ENCODE results near the gene UTP3.

The UTP3 gene

DNA sequence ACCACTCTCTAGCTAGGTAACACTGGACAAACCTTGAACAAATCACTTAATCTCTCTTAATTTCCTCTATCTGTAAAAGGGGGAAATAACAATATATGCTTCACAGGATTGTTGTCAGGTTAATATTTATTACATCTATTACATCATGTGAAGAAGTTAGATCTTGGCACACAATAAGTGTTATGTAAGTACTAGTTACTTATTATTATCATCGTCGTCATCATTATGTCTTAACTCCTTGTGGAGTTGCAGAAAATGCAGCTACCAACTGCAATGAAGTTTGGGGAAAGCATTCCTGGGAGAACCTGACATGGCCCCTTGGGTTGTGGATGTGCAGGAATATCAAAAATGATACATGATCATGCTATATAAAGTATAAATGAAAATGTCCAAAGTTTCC lies 17.2 kb upstream of the UTP3 start:
- no peak overlapping the region for H3K27ac ChIP-seq
- no peaks in the 10 kb centered on the region for H3K9me3 ChIP-seq
- intact Hi-C loops (cut with DNase I; ENCODE audit: low total_unique reads): no loop called here
- H3K4me3 ChIP-seq: no peak overlapping the region
- TF ChIP-seq, protein P1, sequence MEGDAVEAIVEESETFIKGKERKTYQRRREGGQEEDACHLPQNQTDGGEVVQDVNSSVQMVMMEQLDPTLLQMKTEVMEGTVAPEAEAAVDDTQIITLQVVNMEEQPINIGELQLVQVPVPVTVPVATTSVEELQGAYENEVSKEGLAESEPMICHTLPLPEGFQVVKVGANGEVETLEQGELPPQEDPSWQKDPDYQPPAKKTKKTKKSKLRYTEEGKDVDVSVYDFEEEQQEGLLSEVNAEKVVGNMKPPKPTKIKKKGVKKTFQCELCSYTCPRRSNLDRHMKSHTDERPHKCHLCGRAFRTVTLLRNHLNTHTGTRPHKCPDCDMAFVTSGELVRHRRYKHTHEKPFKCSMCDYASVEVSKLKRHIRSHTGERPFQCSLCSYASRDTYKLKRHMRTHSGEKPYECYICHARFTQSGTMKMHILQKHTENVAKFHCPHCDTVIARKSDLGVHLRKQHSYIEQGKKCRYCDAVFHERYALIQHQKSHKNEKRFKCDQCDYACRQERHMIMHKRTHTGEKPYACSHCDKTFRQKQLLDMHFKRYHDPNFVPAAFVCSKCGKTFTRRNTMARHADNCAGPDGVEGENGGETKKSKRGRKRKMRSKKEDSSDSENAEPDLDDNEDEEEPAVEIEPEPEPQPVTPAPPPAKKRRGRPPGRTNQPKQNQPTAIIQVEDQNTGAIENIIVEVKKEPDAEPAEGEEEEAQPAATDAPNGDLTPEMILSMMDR (IDR thresholded peaks at IDR 0.05): no peak
- DNase-seq: no peak
- H3K36me3 ChIP-seq: no peaks in the 10 kb centered on the region
- H3K27me3 ChIP-seq: no peaks in the 10 kb centered on the region
- no peaks in the 10 kb centered on the region for H3K4me1 ChIP-seq

- Histone ChIP-seq H3K36me3 (no peaks in the 10 kb centered on the region), H3K4me1 (no peaks in the 10 kb centered on the region), H3K9me3 (no peaks in the 10 kb centered on the region), H3K4me3 (no peak overlapping the region), H3K27ac (no peak overlapping the region), H3K27me3 (no peaks in the 10 kb centered on the region)
- intact Hi-C loops (cut with DNase I; ENCODE audit: low total_unique reads): no loop called here
- no peak for DNase-seq
- TF ChIP-seq, protein P1 (IDR thresholded peaks at IDR 0.05): no peak
Measured at GRCh38 chr4:70674191-70674590, 14.1 kb upstream of the UTP3 start.

DNA sequence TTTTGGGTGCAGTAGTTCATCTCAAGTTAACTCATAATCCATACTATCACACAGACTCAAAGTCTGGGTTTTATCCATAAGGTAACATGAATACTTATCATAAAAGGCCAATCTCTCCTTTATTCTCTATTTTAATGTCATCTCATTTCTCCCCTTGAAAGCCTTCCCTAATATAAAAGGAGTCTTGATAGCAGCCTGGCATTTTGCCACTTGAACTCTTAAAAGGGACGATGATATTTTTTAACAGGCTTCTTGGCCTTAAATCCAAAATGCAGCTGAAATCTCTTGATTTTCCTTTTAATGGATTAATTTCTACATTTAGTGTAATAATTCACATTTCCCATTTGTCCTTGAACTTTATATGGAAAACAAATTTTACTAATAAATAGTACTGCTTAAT lies 13.6 kb upstream of the UTP3 start:
- Histone ChIP-seq H3K4me1 (no peaks in the 10 kb centered on the region), H3K27ac (no peak overlapping the region), H3K27me3 (no peaks in the 10 kb centered on the region), H3K9me3 (no peaks in the 10 kb centered on the region), H3K36me3 (no peaks in the 10 kb centered on the region), H3K4me3 (no peak overlapping the region)
- no peak for DNase-seq
- intact Hi-C loops (cut with DNase I; ENCODE audit: low total_unique reads): no loop called here
- TF ChIP-seq, protein P1 (IDR thresholded peaks at IDR 0.05): no peak

- no peaks in the 10 kb centered on the region for H3K9me3 ChIP-seq
- H3K27ac ChIP-seq: no peak overlapping the region
- TF ChIP-seq, protein P1 (IDR thresholded peaks at IDR 0.05): no peak
- H3K36me3 ChIP-seq: no peaks in the 10 kb centered on the region
- no peaks in the 10 kb centered on the region for H3K4me1 ChIP-seq
- H3K4me3 ChIP-seq: no peak overlapping the region
- no peaks in the 10 kb centered on the region for H3K27me3 ChIP-seq
- DNase-seq: no peak
- intact Hi-C loops (cut with DNase I; ENCODE audit: low total_unique reads): no loop called here
Measured at GRCh38 chr4:70676554-70677090, 11.7 kb upstream of the UTP3 start.

- H3K36me3 ChIP-seq: no peaks in the 10 kb centered on the region
- H3K27me3 ChIP-seq: no peaks in the 10 kb centered on the region
- H3K4me1 ChIP-seq: no peaks in the 10 kb centered on the region
- no peak overlapping the region for H3K4me3 ChIP-seq
- intact Hi-C loops (cut with DNase I; ENCODE audit: low total_unique reads): no loop called here
- TF ChIP-seq, protein P1 (IDR thresholded peaks at IDR 0.05): no peak
- no peak for DNase-seq
- no peaks in the 10 kb centered on the region for H3K9me3 ChIP-seq
- no peak overlapping the region for H3K27ac ChIP-seq
Measured at GRCh38 chr4:70678383-70678999, 9.8 kb upstream of the UTP3 start.
